Body of pancreas (tissue), 4 donors: ENCODE results near the gene PPM1H. TPM values are rescaled to one million over a fixed set of nuclear protein-coding genes. Genes with fewer than 3 reads are reported as not detected.
"Not testable (repeated sequence)": the region's sequence is repeated elsewhere in the genome, so short reads cannot be mapped to it uniquely, and the experiment has no call there.

Experiments used
- ATAC-seq: fragments of 150-250 bp; one replicate; pipeline ENCODE4 v1.9.1; 2016
- DNase-seq, 4 donors: peaks; one replicate each; pipeline ENCODE4 v3.0.0-alpha.2; 2019
- H3K27ac ChIP-seq, 4 donors: fragments of 200-600 bp; sonication (generic); 1 replicate in 3 of 4; 2 replicates in 1 of 4; pipeline versions ENCODE4 v1.5.1 to v1.6.1; 2016 to 2019; ENCODE audit warnings: mild to moderate bottlenecking in 1 of 4, mixed read lengths in 1 of 4, moderate library complexity in 1 of 4
- H3K27me3 ChIP-seq, 2 donors: fragments of 200-600 bp; sonication (generic); one replicate each; pipeline ENCODE4 v1.6.0; 2016; ENCODE audit warnings: mild to moderate bottlenecking in 1 of 2
- H3K36me3 ChIP-seq, 2 donors: fragments of 200-600 bp; sonication (generic); replicated peaks in 1 of 2; 2 replicates each; pipeline ENCODE4 v1.5.1; 2016; ENCODE audit warnings: low read depth in 2 of 2; ENCODE audit not compliant: insufficient read depth in 1 of 2
- H3K4me1 ChIP-seq: fragments of 200-600 bp; sonication (generic); one replicate; pipeline ENCODE4 v1.6.0; 2016
- H3K4me3 ChIP-seq, 2 donors: fragments of 200-600 bp; sonication (generic); 1 replicate in 1 of 2; 2 replicates in 1 of 2; pipeline ENCODE4 v1.5.1; 2016 to 2019
- H3K9me3 ChIP-seq, 3 donors: fragments of 200-600 bp; sonication (generic); 1 replicate in 2 of 3; 2 replicates in 1 of 3; pipeline ENCODE4 v1.5.1; 2016
- POLR2A ChIP-seq, 3 donors: fragments of 450-650 bp; IDR thresholded peaks; one replicate each; pipeline ENCODE4 v1.6.1; 2016; ENCODE audit warnings: antibody characterized with exemption in 3 of 3, mild to moderate bottlenecking in 2 of 3
- WGBS, 2 donors: methylation state at CpG; one replicate each; pipeline ENCODE4 v1.1.5; 2017; 5-methylcytosine and 5-hydroxymethylcytosine counted together
- intact Hi-C: fragments of 100-400 bp; cut with DNase I; formaldehyde crosslinking; loops from one replicate; pipeline ENCODE4 v1.15.1; 2023
- total RNA-seq, 2 donors: library from RNA; depleted of rRNA; stranded (reverse); fragments of >200 nt; gene quantifications; one replicate each; pipeline ENCODE4 v1.1.0, GENCODE V29; 2016
- TF ChIP-seq, protein P1 (sequence below), 7 experiments: fragments of 450-650 bp in 4 of 7; fragments of 200-600 bp in 3 of 7; sonication (generic) in 3 of 7; IDR thresholded peaks; one replicate each; pipeline ENCODE4 v1.5.1; 2016 to 2019; ENCODE audit warnings: antibody characterized with exemption in 7 of 7

The PPM1H gene
- total RNA-seq, 2 donors from 2014 or later, result 4.9 to 6.3 TPM

DNA sequence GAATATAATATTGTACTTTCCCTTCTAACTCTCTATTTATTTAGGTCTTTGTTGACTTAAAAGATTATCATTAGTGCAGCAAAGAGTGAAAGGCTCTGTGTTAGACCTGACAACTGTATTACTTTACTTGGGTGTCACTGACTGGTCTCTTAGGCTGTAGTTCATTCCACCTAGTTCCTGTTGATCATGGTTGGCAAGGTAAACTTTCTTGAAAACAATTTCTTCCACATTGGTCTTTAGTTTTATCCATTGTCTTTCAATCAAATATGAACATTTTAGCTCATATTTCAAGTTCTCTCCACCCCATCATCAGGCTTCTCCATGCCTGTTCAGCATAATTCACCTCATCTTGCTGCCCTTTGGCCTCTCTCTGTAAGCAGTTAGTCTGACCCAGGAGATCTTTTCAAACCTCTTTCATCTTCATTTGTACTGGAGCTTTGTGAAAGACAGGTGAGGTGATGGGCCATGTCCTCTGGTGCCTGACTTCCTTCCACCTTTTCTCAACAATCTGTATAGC, 32.1 kb upstream of the PPM1H start:
- H3K36me3 ChIP-seq, result no peaks in the 10 kb centered on the region
- no peak for ATAC-seq
- intact Hi-C loops, result no loop called here
- no peaks in the 10 kb centered on the region for H3K9me3 ChIP-seq
- no peak for DNase-seq
- H3K27me3 ChIP-seq, result no peaks in the 10 kb centered on the region
- no peak overlapping the region for H3K27ac ChIP-seq
- no peak overlapping the region for H3K4me3 ChIP-seq
- TF ChIP-seq, protein P1, sequence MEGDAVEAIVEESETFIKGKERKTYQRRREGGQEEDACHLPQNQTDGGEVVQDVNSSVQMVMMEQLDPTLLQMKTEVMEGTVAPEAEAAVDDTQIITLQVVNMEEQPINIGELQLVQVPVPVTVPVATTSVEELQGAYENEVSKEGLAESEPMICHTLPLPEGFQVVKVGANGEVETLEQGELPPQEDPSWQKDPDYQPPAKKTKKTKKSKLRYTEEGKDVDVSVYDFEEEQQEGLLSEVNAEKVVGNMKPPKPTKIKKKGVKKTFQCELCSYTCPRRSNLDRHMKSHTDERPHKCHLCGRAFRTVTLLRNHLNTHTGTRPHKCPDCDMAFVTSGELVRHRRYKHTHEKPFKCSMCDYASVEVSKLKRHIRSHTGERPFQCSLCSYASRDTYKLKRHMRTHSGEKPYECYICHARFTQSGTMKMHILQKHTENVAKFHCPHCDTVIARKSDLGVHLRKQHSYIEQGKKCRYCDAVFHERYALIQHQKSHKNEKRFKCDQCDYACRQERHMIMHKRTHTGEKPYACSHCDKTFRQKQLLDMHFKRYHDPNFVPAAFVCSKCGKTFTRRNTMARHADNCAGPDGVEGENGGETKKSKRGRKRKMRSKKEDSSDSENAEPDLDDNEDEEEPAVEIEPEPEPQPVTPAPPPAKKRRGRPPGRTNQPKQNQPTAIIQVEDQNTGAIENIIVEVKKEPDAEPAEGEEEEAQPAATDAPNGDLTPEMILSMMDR (IDR thresholded peaks at IDR 0.05), result no peak
- TF ChIP-seq POLR2A (IDR thresholded peaks at IDR 0.05), result no peak
- H3K4me1 ChIP-seq, result peaks cover 9% of the 10 kb centered on the region

DNA sequence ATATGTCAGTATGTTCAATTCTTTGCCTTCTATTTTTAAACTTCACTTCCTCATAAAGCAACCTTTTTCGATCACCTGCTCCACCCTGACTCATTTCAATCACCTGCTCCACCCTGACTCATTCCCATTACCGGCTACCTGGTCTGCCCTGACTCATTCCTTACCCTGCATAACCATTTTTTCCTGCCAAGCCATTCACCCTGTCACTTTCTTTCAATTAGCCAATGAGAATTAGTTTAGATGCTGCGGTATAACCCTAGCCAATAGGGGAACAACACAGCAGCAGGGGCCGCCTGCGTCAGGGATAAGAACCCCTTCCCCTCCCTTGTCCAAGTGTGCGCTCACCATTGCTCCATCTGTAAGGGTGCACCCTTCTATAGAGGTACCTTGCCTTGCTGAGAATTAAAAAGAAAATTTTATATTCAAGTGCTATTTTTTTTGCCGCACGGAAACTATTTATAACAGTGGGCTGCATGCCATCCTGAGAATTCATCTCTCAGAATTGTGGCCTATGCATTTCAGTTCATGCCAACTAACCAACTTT, 31.6 kb upstream of the PPM1H start:
- DNase-seq, result peak in 2 of 4 donors; percentile 14 to 17

DNA sequence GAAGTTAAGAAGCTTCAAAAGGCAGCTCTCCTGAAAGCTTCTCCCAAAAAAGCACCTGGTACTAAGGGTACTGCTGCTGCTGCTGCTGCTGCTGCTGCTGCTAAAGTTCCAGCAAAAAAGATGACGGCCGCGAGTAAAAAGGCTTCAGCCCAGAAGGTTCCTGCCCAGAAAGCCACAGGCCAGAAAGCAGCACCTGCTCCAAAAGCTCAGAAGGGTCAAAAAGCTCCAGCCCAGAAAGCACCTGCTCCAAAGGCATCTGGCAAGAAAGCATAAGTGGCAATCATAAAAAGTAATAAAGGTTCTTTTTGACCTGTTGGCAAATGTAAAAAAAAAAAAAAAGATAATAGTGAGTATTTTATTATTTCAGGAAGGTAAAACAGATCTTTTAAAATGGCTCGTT, 30.8 kb upstream of the PPM1H start:
- H3K36me3 ChIP-seq, H3K27ac ChIP-seq, ATAC-seq, H3K27me3 ChIP-seq, intact Hi-C loops, H3K4me3 ChIP-seq, H3K4me1 ChIP-seq, DNase-seq, H3K9me3 ChIP-seq: not testable (repeated sequence)
- WGBS, 2 donors, result 83 to 89% methylated on average over 4 of the region's 4 CpGs

More for the DNA sequence above, 31.6 kb upstream of the PPM1H start:
- ATAC-seq, H3K9me3 ChIP-seq, H3K4me1 ChIP-seq, intact Hi-C loops, H3K27me3 ChIP-seq, H3K36me3 ChIP-seq, H3K4me3 ChIP-seq, H3K27ac ChIP-seq: not testable (repeated sequence)
- WGBS, 2 donors, result 79 to 86% methylated on average over 8 of the region's 8 CpGs

DNA sequence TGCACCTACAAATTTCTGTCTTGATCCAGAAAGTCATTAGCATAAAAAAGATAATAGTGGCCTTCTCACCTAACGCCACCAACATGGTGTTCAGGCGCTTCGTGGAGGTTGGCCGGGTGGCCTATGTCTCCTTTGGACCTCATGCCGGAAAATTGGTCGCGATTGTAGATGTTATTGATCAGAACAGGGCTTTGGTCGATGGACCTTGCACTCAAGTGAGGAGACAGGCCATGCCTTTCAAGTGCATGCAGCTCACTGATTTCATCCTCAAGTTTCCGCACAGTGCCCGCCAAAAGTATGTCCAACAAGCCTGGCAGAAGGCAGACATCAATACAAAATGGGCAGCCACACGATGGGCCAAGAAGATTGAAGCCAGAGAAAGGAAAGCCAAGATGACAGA, 30.3 kb upstream of the PPM1H start:
- ATAC-seq, H3K27ac ChIP-seq, H3K27me3 ChIP-seq, H3K9me3 ChIP-seq, H3K36me3 ChIP-seq, H3K4me1 ChIP-seq, intact Hi-C loops, DNase-seq, H3K4me3 ChIP-seq: not testable (repeated sequence)
- WGBS, 2 donors, result 85 to 93% methylated on average over 11 of the region's 11 CpGs

DNA sequence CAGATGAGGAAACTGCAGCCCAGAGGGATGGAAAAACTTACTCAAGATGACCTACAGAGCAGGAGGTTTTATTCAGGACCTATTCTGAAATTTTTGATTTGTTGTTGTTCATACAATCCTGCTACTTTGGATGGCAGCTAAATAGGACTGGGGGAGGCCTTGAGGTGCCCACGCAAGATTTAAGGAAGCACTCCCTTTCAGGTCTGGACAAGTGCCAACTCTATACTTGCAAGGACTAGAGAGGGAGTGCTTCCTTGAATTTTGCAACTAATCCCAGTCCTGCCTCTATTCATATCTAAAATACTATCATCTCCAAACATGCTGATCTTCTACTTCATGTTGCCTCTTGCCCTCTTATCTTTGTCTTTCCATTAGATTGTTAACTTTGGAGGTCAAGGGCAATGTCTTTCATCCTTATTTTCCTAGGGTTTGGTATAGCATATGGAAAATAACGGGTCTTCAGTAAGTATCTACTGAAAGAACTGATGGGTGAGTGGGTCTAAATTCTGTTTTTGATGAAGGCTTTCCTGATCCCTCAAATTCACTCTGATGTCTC, 28.6 kb upstream of the PPM1H start:
- no peak overlapping the region for H3K27ac ChIP-seq
- no peak overlapping the region for H3K4me3 ChIP-seq
- peaks cover 6% of the 10 kb centered on the region for H3K4me1 ChIP-seq
- ATAC-seq (no peak), DNase-seq (no peak)
- 67 to 76% methylated on average over 2 of the region's 2 CpGs for WGBS, 2 donors
- TF ChIP-seq, protein P1 (IDR thresholded peaks at IDR 0.05), result no peak
- TF ChIP-seq POLR2A (IDR thresholded peaks at IDR 0.05), result no peak
- no peaks in the 10 kb centered on the region for H3K9me3 ChIP-seq
- H3K36me3 ChIP-seq, result no peaks in the 10 kb centered on the region
- intact Hi-C loops, result no loop called here
- no peaks in the 10 kb centered on the region for H3K27me3 ChIP-seq

DNA sequence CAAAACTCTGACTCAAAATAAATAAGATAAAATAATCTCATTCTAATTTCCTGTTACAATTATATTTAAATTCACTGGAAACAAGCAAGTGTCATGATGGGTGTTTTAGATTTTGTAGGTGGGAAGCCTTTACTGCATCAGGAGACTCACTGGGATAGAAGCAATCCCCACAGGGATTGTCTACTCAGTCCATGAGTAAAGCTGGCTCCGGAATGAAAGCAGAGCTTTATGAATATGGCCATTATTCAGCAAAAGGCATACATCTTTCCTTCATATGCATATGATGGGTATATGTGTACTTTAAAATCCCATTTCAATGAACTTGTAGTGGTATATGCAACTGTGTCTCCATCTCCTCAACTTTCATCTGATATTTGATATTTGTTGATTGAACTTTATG, 25.4 kb upstream of the PPM1H start:
- no peak for ATAC-seq
- DNase-seq, result no peak
- TF ChIP-seq, protein P1 (IDR thresholded peaks at IDR 0.05), result no peak
- no peak for TF ChIP-seq POLR2A (IDR thresholded peaks at IDR 0.05)
- intact Hi-C loops, result no loop called here
- Histone ChIP-seq H3K4me3 (no peak overlapping the region), H3K9me3 (no peaks in the 10 kb centered on the region), H3K4me1 (no peaks in the 10 kb centered on the region), H3K36me3 (no peaks in the 10 kb centered on the region), H3K27ac (no peak overlapping the region), H3K27me3 (no peaks in the 10 kb centered on the region)
- WGBS, 2 donors, result 82 to 89% methylated on average over 1 of the region's 1 CpG
